SK-N-SH (cell line): ENCODE results near the gene MINDY2.

Experiments
- CTCF ChIP-seq: fragments of 200-600 bp; sonication (generic); IDR thresholded peaks from 2 replicates; pipeline ENCODE4 v1.6.1; 2017; ENCODE audit warnings: antibody characterized with exemption, mild to moderate bottlenecking, moderate library complexity
- GABPA ChIP-seq: IDR thresholded peaks from 2 replicates; pipeline ENCODE4 v1.4.0; 2012; ENCODE audit warnings: low read depth, mild to moderate bottlenecking
- JUND ChIP-seq: IDR thresholded peaks from 2 replicates; pipeline ENCODE4 v1.4.0; 2012
- MAX ChIP-seq: IDR thresholded peaks from 2 replicates; pipeline ENCODE4 v1.4.0; 2012; ENCODE audit warnings: low read depth
- SMC3 ChIP-seq: IDR thresholded peaks from 2 replicates; pipeline ENCODE4 v1.6.1; 2012; ENCODE audit warnings: low read depth, low read length, improper control_type of control experiment
- YY1 ChIP-seq: IDR thresholded peaks from 2 replicates; pipeline ENCODE4 v1.4.0; 2012; ENCODE audit warnings: low read depth, mild to moderate bottlenecking
- TF ChIP-seq, protein P1 (sequence below): IDR thresholded peaks from 2 replicates; pipeline ENCODE4 v1.6.1; 2012; ENCODE audit warnings: mild to moderate bottlenecking, low read depth, low read length, moderate library complexity

- TF ChIP-seq CTCF (no peak), YY1 (no peak), JUND (no peak), GABPA (no peak), MAX (no peak), SMC3 (no peak)
- TF ChIP-seq, protein P1, sequence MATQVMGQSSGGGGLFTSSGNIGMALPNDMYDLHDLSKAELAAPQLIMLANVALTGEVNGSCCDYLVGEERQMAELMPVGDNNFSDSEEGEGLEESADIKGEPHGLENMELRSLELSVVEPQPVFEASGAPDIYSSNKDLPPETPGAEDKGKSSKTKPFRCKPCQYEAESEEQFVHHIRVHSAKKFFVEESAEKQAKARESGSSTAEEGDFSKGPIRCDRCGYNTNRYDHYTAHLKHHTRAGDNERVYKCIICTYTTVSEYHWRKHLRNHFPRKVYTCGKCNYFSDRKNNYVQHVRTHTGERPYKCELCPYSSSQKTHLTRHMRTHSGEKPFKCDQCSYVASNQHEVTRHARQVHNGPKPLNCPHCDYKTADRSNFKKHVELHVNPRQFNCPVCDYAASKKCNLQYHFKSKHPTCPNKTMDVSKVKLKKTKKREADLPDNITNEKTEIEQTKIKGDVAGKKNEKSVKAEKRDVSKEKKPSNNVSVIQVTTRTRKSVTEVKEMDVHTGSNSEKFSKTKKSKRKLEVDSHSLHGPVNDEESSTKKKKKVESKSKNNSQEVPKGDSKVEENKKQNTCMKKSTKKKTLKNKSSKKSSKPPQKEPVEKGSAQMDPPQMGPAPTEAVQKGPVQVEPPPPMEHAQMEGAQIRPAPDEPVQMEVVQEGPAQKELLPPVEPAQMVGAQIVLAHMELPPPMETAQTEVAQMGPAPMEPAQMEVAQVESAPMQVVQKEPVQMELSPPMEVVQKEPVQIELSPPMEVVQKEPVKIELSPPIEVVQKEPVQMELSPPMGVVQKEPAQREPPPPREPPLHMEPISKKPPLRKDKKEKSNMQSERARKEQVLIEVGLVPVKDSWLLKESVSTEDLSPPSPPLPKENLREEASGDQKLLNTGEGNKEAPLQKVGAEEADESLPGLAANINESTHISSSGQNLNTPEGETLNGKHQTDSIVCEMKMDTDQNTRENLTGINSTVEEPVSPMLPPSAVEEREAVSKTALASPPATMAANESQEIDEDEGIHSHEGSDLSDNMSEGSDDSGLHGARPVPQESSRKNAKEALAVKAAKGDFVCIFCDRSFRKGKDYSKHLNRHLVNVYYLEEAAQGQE: no peak
Observed at GRCh38 chr15:58876306-58877106, 105.4 kb downstream of the MINDY2 start.
